Measurements from ENCODE around the gene TSPAN9. TPM values are rescaled to one million over a fixed set of nuclear protein-coding genes. Genes with fewer than 3 reads are reported as not detected.

Gene TSPAN9
- total RNA-seq, 1 experiment from 2014 or later = 35.5 TPM

- POLR2A ChIA-PET (ENCODE audit: low non-redundant PET) = no interaction called here
- Histone ChIP-seq H3K27ac (ENCODE audit: low read depth, low read length, poor library complexity, severe bottlenecking) (peak overlapping the region; percentile 68), H3K9me3 (ENCODE audit: low read depth, low read length, poor library complexity, severe bottlenecking) (no peaks in the 10 kb centered on the region), H3K4me1 (ENCODE audit: insufficient read depth, low read length, poor library complexity, severe bottlenecking) (peaks cover 44% of the 10 kb centered on the region), H3K4me3 (ENCODE audit: low read depth, low read length, poor library complexity, severe bottlenecking) (no peak overlapping the region), H3K36me3 (ENCODE audit: insufficient read depth, low read length, poor library complexity, severe bottlenecking) (no peaks in the 10 kb centered on the region), H3K27me3 (replicated peaks; ENCODE audit: insufficient read depth, low read depth, low read length, poor library complexity) (no peaks in the 10 kb centered on the region)
- TF ChIP-seq EZH2 (IDR thresholded peaks at IDR 0.05; ENCODE audit: borderline replicate concordance, low read depth, low read length, poor library complexity, severe bottlenecking) = no peak
- TF ChIP-seq CTCF (conservative IDR thresholded peaks at IDR 0.05; ENCODE audit: low read depth, low read length) = no peak
- intact Hi-C loops (cut with micrococcal nuclease; ENCODE audit: unreplicated experiment) = no loop called here
- CTCF ChIA-PET = no interaction called here
- peak; percentile 41 for DNase-seq (ENCODE audit: low spot score)
- BruUV-seq (replicated peaks) = no TSS peak
Measured at GRCh38 chr12:3216097-3216496, 138.9 kb downstream of the TSPAN9 start.

DNA sequence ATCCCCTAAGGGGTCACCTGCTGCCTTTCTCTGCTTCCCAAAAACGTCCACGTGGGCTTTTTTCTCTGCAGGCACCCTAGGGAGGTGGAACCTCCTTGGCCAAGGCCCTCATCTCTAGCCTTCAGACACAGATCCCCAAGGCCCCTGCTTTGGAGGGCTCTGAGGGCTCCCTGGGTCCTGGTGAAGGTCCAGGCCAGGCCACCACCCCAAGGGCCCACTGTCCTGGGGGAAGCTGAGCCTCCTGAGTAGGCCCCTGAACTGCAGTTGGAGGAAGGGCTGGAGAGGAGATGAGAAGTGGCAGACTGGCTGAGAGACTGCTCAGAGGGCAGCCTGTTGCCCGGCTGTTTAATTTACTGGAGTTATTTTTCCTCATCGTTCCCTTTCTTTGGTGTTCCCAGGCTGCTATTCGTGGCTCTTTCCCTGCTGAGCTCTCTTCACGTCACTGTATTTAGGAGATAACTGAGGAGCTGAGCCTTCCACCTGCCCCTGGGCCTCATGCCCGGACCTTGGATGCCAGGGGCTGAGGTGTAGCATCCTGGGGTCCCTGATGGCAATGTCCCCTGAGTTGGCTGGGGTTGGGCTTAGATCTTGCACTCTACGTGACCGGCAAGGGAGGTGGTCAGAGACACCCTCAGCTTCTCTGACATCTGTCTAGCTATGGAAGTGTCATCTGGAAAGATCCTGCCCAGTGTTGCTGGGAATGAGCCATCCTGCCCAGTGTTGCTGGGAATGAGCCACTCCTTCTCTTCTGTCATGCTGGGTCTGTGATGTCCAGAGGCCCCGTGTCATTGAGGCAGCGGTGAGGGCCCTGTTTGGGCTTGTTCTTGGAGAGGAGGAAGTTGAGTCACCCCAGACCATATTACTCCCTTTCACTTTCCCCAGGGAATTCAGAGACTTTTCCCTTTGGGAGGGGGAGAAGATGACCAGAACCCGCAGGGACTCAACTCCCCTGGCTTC lies 139.8 kb downstream of the TSPAN9 start:
- no peaks in the 10 kb centered on the region for H3K9me3 ChIP-seq (ENCODE audit: low read depth, low read length, poor library complexity, severe bottlenecking)
- BruUV-seq (replicated peaks) = no TSS peak
- ChIA-PET CTCF (no interaction called here), POLR2A (ENCODE audit: low non-redundant PET) (no interaction called here)
- no peak overlapping the region for H3K27ac ChIP-seq (ENCODE audit: low read depth, low read length, poor library complexity, severe bottlenecking)
- H3K27me3 ChIP-seq (replicated peaks; ENCODE audit: insufficient read depth, low read depth, low read length, poor library complexity) = no peaks in the 10 kb centered on the region
- H3K4me1 ChIP-seq (ENCODE audit: insufficient read depth, low read length, poor library complexity, severe bottlenecking) = peaks cover 44% of the 10 kb centered on the region
- no peak for TF ChIP-seq EZH2 (IDR thresholded peaks at IDR 0.05; ENCODE audit: borderline replicate concordance, low read depth, low read length, poor library complexity, severe bottlenecking)
- TF ChIP-seq CTCF (conservative IDR thresholded peaks at IDR 0.05; ENCODE audit: low read depth, low read length) = no peak
- no peak for DNase-seq (ENCODE audit: low spot score)
- no peak overlapping the region for H3K4me3 ChIP-seq (ENCODE audit: low read depth, low read length, poor library complexity, severe bottlenecking)
- intact Hi-C loops (cut with micrococcal nuclease; ENCODE audit: unreplicated experiment) = no loop called here
- no peaks in the 10 kb centered on the region for H3K36me3 ChIP-seq (ENCODE audit: insufficient read depth, low read length, poor library complexity, severe bottlenecking)

DNA sequence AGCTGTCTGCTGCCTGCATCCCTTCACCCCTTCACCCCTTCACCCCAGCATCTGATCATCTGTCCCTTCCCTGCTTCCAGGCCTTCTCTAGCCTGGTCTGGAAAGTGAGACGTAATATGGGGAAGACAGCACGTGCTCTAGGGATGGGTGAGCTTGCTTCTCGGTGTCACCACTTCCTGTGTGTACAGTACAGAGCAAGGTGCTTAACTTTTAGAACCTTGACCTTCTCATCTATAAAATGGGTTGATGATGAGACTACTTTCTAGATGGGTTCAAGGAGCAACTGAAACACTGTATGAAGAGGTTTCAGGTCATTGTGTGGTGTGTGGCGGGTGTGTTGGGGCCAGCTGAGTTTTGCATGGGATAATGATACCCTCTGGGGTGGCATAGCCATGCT lies 140.5 kb downstream of the TSPAN9 start:
- H3K27ac ChIP-seq (ENCODE audit: low read depth, low read length, poor library complexity, severe bottlenecking) = peak overlapping the region; percentile 40
- H3K4me1 ChIP-seq (ENCODE audit: insufficient read depth, low read length, poor library complexity, severe bottlenecking) = peaks cover 44% of the 10 kb centered on the region
- no peaks in the 10 kb centered on the region for H3K9me3 ChIP-seq (ENCODE audit: low read depth, low read length, poor library complexity, severe bottlenecking)
- no TSS peak for BruUV-seq (replicated peaks)
- DNase-seq (ENCODE audit: low spot score) = no peak
- no peak overlapping the region for H3K4me3 ChIP-seq (ENCODE audit: low read depth, low read length, poor library complexity, severe bottlenecking)
- CTCF ChIA-PET = no interaction called here
- intact Hi-C loops (cut with micrococcal nuclease; ENCODE audit: unreplicated experiment) = no loop called here
- POLR2A ChIA-PET (ENCODE audit: low non-redundant PET) = no interaction called here
- TF ChIP-seq CTCF (conservative IDR thresholded peaks at IDR 0.05; ENCODE audit: low read depth, low read length) (no peak), EZH2 (IDR thresholded peaks at IDR 0.05; ENCODE audit: borderline replicate concordance, low read depth, low read length, poor library complexity, severe bottlenecking) (no peak)
- no peaks in the 10 kb centered on the region for H3K27me3 ChIP-seq (replicated peaks; ENCODE audit: insufficient read depth, low read depth, low read length, poor library complexity)
- H3K36me3 ChIP-seq (ENCODE audit: insufficient read depth, low read length, poor library complexity, severe bottlenecking) = no peaks in the 10 kb centered on the region
